Measurements from ENCODE around the gene GIMAP8.

Gene GIMAP8

GRCh38 chr7:150441524-150441923, 8.9 kb upstream of the GIMAP8 start:
- no peak overlapping the region for H3K4me3 ChIP-seq
- no peak for DNase-seq (ENCODE audit: low spot score)
- TF ChIP-seq, protein P1, sequence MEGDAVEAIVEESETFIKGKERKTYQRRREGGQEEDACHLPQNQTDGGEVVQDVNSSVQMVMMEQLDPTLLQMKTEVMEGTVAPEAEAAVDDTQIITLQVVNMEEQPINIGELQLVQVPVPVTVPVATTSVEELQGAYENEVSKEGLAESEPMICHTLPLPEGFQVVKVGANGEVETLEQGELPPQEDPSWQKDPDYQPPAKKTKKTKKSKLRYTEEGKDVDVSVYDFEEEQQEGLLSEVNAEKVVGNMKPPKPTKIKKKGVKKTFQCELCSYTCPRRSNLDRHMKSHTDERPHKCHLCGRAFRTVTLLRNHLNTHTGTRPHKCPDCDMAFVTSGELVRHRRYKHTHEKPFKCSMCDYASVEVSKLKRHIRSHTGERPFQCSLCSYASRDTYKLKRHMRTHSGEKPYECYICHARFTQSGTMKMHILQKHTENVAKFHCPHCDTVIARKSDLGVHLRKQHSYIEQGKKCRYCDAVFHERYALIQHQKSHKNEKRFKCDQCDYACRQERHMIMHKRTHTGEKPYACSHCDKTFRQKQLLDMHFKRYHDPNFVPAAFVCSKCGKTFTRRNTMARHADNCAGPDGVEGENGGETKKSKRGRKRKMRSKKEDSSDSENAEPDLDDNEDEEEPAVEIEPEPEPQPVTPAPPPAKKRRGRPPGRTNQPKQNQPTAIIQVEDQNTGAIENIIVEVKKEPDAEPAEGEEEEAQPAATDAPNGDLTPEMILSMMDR (IDR thresholded peaks at IDR 0.05) = no peak
- no peak overlapping the region for H3K27ac ChIP-seq

GRCh38 chr7:150442811-150443210, 7.6 kb upstream of the GIMAP8 start:
- no peak overlapping the region for H3K27ac ChIP-seq
- TF ChIP-seq, protein P1 (IDR thresholded peaks at IDR 0.05) = no peak
- no peak overlapping the region for H3K4me3 ChIP-seq
- DNase-seq (ENCODE audit: low spot score) = no peak

- TF ChIP-seq, protein P1 (IDR thresholded peaks at IDR 0.05) = no peak
Measured at GRCh38 chr7:150443793-150444540, 6.5 kb upstream of the GIMAP8 start.

GRCh38 chr7:150444674-150445365, 5.6 kb upstream of the GIMAP8 start:
- TF ChIP-seq, protein P1 (IDR thresholded peaks at IDR 0.05) = no peak
- no peak overlapping the region for H3K4me3 ChIP-seq
- H3K27ac ChIP-seq = no peak overlapping the region
- DNase-seq (ENCODE audit: low spot score) = no peak

More at GRCh38 chr7:150443793-150444540, 6.5 kb upstream of the GIMAP8 start:
- H3K27ac ChIP-seq = no peak overlapping the region
- H3K4me3 ChIP-seq = no peak overlapping the region
- no peak for DNase-seq (ENCODE audit: low spot score)

DNA sequence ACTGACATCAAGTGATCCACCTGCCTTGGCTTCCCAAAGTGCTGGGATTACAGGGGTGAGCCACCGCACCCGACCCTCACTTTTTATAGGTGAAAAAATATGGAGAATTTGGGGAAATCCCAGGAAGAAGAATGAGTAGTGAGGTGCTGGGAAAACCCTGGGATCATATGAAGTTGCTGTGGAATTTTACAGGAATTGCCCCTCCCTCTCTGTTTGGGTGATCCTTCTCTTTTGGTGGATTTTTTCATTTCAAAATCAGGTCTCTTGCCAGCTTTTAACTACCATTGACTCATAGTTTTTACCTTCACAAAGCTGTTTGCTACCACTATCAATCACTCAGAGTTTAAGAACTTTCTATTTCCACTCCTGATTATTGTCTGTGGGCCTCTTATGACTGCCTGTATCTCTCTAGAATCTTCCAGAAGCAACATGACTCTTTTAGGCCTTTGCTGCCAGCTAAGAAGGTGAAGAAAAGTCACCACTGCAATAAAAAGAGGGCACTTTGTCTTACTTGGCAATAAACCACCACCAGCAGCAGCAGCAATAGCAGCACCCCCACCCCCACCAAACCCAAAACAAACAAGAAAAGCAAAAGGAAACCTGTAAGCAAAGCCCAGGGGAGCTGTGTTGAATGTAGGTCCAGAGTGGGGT, 4.0 kb upstream of the GIMAP8 start:
- TF ChIP-seq, protein P1 (IDR thresholded peaks at IDR 0.05) = no peak
- no peak for DNase-seq (ENCODE audit: low spot score)
- Histone ChIP-seq H3K4me3 (no peak overlapping the region), H3K27ac (no peak overlapping the region)

- Histone ChIP-seq H3K4me3 (no peak overlapping the region), H3K27ac (no peak overlapping the region)
- no peak for DNase-seq (ENCODE audit: low spot score)
- TF ChIP-seq, protein P1 (IDR thresholded peaks at IDR 0.05) = no peak
Measured at GRCh38 chr7:150447966-150448788, 2.3 kb upstream of the GIMAP8 start.

All from coronary artery (tissue), 2 donors.